ENCODE results near the gene FATE1.

The FATE1 gene

DNA sequence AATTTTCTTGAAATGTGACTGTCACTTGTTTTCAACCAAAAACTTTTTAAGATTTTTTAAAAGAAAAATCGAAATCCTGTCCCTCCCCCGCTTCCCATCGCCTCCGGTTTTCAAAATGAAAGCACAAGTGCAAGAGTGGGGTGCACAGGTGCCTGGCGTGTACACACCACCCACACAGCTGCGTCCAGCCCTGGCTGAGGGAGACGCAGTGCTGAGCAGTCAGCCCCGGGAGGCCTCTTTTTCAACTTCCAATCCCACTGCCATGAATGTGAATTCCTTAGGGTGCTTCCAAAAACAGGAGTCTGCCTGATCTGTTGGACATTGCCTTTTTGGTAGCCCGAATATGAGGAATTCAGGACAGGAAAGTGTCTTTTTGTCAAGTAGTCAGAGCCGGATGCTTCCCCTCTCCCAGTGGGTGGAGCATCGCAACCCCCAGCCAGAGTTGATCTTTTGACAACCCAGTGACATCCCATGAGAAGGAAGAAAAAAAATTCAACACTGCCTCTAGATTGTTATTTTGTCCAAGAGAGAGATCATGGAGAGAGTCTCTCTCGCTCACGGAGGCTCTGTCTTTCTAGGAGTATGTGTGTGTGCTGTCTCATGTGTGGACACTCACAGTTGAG lies 11.7 kb upstream of the FATE1 start:
- DNase-seq (ENCODE audit: low read depth in 2 of 2): no peak

DNA sequence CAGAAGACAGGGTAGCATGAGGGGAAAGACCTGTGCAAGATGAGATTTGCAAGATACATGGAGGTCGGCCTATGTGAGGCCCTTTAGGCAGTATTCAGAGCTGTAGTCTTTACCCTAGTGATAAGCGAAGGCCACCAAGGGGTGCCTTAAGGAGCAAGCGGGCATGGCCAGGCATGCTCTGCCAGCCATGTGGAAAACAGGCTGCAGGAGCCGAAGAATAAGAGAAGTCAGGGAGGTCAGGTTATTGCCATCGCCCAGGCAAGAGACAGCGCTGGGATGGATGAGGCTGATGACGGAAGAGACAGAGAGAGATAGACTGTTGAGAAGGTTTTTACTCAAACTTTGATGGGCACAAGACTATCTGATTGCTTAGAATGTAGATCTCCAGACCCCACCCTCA lies 7.0 kb upstream of the FATE1 start:
- DNase-seq (ENCODE audit: low read depth in 2 of 2): no peak

DNA sequence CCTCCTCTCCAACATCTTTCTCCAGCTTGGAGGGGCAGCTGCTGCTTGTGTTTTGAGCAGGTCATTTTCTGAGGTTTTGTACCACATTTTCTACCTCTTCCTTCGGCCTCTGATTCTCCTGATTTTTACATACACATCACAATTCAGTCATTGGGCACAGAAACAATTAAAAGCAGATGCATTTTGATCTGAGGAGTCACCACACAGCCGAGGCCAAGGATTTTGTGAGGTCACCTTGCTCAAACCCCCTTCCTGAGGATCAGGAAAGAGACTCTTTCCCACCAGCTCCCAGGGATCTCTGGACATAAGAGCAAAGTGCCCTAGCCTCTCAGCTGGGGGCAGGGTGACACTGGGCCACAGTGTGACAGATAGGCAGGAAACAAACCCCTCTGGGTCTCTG lies 5.4 kb upstream of the FATE1 start:
- no peak for DNase-seq (ENCODE audit: low read depth in 2 of 2)

DNA sequence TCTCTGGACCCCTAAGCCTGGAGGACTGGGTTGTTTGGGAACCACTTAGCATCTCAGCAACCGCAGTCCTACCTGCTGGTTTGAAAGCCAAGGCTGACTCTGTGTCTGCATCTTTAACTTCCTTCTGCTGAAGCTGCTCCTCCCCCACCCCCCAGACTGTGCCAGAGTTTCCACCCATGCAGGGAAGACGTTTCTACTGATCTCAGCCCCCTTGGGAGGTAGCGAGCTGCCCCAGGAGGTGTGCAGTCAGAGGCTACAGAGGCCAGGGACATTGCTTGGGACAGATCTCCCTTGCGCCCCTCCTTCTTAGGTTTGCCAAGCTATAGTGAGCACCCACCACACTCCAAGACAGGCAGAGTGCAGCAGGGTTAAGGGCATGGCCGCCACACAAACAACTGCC lies 4.7 kb upstream of the FATE1 start:
- DNase-seq (ENCODE audit: low read depth in 2 of 2): no peak

DNA sequence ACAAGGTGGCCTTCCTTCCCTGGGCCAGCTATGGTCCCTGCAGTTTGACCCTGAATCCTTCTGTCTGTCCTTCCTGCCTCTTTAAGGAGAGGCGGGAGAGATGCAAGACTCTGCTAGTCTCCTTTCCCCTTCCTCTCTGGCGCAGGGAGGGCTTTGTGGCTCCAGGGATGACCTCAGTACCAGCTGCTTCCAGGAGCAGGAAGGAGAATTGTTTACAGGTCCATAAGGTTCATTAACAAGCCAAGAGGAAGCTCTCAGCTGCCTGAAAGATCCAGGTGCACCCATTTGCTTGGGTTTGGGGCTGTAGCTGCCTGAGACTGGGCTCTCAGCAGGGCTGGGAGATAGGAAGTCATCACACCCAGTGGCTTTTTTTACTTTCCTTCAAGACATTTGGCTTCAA lies 4.0 kb upstream of the FATE1 start:
- no peak for DNase-seq (ENCODE audit: low read depth in 2 of 2)

DNA sequence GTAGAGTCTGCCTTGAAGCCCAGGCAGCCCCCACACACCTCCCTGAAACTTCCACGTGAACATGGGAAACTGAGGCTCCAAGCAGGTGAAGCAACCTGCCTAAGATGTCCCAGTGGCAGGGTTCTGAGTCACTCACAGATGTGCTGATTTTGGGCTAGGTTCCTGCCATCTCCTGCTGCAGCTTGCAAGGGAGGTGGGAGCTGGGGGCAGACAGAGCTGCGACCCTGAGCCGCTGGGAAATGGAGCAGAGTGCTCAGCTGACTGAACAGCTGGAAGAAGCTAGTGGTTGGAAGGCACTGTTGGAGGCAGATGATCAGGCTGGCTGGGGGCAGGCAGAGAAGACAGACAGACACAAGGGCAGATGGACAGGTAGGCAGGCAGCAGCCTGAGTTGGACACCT lies 3.6 kb upstream of the FATE1 start:
- DNase-seq (ENCODE audit: low read depth in 2 of 2): no peak

DNA sequence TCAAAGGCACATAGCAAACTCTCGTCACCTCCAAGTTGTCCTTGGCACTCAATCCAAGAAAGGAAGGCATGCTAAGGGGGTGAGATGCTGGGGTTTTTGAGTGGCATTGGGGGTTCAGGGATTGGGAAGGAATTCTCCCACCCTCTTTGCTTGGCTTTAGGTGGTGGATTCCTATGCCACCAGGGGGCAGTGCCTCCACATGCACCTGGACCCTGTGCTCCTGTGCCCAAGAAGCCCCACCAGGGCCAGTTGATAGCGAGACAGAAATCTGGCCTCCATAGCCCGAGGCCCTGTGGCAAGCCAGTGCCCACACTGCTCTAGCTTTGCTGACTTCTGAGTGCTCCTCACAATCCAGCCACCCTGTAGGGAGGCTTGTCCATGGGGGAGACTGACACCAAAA lies 2.0 kb upstream of the FATE1 start:
- peak in 1 of 2 experiments; percentile 2 for DNase-seq (ENCODE audit: low read depth in 2 of 2)

DNA sequence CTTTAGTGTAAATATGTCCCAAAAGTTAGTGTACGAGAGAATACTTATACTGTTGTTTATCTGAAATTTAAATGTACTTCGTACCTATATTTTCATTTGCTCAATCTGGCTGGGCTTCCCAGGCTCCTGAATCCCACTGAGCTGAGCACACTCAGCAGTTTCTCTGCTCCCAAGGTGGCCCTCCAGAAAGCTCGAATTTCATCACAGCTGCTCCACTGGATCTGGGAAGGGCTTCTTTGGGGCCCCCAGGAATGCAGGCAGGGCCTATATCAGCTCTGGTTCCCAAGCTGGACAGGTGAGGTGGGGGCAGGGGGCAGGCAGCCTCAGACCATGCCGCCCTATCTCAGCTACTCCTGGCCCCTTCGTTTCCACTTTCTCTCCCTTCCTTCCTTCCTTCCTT lies 1.5 kb upstream of the FATE1 start:
- no peak for DNase-seq (ENCODE audit: low read depth in 2 of 2)

DNA sequence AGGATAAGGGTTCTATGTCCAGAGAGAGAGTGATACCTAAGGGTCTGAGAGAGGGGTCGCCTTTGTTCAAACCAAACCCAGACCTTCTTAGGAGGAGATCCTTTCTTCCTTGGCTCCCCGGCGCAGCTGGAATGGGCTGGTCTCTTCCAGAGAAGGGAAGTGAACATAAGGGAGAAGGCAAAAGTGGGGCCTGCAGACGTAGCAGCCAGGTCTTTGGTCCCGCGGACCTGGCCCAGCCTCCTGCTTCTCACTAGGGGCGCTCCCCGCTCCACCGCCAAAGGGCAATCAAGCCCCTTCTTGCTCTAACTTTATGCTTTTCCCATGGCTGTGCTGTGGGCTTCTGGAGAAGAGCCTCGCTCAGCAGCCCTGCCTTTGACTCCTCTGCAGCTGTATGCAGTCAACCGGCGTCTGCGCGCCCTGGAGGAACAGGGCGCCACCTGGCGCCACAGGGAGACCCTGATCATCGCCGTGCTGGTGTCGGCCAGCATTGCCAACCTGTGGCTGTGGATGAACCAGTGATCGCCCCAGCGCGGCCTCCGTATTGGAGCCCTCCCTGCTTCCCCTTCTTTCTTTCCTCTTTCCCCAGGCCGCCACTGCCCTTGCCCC lies 6.5 kb downstream of the FATE1 start:
- no peak for DNase-seq (ENCODE audit: low read depth in 2 of 2)

DNA sequence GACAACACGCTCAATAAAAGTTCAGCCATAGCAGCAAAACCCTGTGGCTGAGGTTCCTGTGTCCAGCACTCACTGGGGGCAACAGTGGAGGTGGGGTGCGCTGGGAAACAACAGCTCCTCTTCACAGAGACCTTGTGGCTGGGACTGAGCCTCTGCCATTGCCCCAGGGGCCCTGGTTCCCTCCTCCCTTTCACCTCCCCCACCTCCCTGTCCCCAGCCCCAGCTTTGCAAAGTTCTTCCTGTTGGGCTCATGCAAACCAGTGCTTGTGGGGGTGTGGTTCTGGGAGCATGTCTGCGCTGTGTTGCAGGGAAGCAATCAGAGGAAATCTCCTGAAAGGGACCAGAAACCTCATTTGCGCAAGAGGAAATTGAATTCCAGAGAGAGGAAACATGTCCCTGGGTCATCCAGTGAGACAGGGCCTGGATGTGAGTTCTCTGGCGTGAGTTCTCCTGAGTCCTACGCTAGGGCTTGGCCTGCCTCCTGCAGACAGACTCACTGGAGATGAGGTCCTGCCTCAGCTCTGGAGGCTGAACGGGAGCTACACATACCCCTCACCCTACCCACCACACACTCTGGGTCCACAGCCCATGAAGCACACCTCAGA lies 7.4 kb downstream of the FATE1 start:
- no peak for DNase-seq (ENCODE audit: low read depth in 2 of 2)

DNA sequence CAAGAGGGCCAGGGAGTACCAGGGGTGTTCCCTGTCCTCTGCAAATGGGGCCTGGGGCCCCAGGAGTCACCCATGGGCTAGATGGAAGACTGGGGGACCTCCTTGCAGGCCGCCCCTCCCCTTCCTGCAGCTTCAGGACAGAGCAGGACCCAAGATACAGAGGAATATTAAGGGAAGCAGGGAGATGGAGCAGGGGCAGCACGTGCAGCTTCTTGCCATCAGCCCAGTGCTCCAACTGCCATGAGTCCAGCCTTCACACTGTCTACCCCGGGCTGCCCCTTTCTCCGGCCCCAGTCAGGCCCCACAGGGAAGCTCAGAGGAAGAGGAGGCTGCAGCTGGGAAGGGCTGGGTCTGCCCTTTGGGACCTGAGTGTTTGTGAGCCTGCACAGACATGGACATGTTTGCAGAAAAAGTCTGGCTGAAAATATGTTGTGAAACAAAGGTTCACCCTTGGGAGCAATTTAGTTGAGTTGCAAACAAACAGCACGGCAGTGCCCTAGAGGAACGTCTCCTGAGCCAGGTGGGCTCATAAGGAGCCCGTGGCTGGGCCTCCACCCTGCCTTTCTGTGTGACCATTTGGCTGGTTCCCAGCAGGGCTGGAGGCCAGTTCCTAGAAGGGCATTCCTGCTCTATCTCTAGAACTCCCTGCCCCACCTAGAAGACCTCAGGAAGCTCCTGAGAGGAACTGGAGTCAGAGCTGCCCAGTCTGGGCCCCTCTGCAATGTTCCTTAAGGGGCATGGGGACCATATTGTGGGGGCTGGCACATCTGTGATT lies 8.9 kb downstream of the FATE1 start:
- no peak for DNase-seq (ENCODE audit: low read depth in 2 of 2)

DNA sequence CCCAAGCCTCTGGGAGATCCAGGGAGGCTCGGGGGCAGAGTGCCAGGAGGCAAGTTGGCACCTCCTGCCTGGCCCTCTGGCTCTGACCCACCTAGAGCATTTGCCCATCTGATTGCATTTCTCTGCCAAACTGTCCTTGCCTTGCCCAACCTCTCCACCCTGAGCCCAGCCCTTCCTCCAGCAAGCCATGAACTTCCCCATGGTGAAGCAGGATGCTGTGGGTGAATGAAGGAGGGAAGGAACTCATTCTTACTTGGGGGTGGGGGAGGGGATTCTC lies 9.4 kb downstream of the FATE1 start:
- DNase-seq (ENCODE audit: low read depth in 2 of 2): no peak

DNA sequence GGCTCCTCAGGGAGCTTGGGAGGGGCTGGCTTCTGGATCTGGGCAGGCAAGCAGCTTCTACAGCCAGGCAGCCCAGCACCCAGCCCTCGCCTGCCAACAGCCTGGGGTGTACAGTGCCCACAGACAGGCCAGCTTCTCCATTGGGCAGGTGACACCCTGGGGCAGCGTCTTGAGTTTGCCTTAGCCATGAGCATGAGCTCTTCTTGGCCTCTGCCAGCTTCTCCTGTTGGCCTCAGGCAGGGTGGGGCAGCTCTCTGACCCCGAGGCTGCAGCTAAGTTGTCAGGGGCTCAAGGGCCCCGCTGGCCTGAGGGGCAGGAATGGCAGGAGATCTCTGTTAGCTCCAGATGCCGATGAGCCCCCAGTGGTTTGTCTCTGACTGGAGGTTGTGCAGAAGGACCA lies 10.9 kb downstream of the FATE1 start:
- no peak for DNase-seq (ENCODE audit: low read depth in 2 of 2)

DNA sequence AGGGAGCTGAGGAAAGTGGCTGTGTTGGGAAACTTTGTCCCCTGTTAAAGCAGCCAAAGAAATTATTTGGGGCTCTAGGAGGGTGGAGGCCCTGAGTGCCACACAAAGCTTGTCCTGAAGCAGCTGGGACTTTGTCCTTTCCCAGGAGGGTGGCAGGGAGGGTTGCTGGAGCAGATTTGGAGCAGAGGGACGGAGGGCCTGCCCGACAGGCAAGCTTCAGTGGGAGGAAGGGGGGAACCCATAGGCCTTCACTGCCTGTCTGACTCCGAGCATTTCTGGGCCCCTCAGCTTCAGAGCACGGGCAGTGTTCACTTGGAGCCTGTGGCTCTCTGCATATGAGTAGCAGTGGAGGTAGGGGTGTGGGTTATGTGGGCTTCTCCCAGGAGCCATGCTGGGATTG lies 11.5 kb downstream of the FATE1 start:
- no peak for DNase-seq (ENCODE audit: low read depth in 2 of 2)

DNA sequence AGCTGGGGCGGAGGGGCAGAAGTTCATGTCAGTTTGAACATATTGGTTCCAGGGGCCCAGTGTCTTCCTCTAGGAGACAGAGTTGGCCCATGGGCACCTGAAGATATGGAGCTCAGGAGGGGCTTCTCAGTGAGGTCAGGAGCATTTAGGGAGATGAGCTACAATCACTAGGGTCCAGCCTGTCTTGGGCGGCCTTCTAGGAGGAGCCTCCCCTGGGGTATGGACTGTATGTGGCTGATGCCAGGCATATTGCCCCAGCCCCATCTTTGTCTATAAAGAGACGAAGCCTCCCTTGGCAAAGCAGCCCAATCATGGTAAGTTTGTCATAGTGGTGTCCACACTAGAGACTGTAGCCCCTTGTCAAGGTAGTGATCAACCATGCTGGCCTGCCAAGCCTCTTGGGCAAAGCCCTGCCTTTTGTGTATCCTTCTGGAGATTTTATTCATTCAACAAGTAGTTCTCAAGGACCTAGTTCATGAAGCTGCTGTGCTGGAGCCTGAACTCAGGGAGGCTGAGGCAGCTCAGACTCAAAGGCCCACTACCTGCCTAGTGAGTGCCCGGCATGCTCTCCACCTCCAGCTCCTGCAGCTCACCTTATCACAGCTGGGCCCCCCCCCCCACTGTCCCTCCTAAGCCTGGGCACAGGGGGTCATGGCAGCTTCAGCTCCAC lies 13.4 kb downstream of the FATE1 start:
- DNase-seq (ENCODE audit: low read depth in 2 of 2): no peak

DNA sequence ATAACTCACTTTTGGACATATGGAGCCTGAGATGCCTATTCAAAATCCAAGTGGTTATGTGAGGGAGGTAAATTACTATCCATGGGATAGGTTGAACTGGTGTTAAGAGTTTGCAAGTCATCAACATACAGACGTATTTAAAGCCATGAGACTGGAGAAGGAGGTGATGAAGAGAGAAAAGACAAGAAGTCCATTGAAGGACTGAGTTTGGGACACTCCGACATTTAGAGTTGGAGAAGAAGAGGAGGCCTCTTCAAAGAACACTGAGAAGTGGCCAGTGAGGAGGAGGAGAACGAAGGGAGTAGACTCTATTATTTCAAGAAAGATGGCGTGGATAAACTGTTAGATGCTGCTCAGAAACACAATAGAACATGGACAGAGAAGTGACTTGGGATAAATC lies 18.6 kb downstream of the FATE1 start, which contains the start of gene CNGA2:
TSS of gene CNGA2 (plus strand) at position 301 of the 400 bp plus-strand sequence. CDS start 3,738 bp downstream, outside the sequence.
- no peak for DNase-seq (ENCODE audit: low read depth in 2 of 2)

DNA sequence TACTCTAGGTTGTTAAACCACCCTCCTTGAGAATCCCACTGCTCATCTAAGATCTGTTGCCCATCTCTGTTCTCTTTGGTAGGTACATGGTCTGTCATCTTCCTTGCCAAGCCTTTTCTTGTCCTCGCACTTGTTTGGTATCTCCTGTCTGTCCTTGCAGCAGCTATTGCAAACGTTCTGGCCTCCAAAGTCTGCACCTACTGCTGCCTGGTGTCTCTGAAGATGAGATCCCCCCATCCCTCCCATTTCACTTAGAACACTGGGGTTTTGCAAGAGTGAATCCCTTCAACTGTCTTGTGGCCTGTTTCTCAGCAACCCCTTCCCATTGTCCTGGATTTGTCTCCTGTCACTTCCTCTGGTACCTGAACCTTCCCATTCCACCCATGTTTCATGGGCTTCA lies 19.4 kb downstream of the FATE1 start:
- no peak for DNase-seq (ENCODE audit: low read depth in 2 of 2)

DNA sequence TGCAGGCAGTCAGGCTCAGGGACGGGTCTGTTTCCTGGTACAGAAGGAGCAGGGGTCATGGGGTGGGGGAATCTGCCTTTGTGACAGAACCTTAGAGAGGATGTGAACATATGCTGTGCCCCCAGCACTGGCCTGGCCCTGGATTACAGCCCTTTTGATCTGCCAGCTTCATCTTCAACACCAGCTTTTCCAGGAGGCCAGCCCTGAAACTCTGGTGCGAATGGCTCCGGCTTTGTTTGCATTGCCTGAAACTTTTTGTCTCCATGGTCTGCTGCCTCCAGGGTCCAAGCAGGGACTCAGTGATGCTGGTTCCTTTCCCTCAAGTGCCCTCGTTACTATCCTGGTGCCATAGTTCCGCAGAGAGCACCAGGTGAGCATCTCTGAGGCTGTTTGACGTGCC lies 20.9 kb downstream of the FATE1 start:
- no peak for DNase-seq (ENCODE audit: low read depth in 2 of 2)

DNA sequence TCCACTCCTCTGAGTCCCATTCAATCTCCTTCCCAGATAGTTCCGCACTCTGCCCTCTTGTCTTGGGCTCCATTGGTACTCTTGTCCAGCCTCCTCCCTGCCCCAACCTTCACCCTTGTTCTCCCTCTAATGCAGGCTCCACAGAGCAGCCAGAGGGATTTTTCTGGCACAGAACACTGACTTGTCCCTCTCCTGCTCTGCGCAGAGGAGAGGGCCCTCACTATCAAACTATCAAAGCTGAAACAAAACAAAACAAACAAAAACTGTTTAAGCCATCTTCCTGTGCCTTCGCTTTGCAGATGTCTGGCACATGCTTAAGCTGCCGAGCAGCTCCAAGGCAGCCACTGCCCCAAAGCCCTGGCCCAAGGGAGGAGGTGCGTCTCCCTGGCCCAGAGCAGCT lies 21.7 kb downstream of the FATE1 start:
- DNase-seq (ENCODE audit: low read depth in 2 of 2): no peak

DNA sequence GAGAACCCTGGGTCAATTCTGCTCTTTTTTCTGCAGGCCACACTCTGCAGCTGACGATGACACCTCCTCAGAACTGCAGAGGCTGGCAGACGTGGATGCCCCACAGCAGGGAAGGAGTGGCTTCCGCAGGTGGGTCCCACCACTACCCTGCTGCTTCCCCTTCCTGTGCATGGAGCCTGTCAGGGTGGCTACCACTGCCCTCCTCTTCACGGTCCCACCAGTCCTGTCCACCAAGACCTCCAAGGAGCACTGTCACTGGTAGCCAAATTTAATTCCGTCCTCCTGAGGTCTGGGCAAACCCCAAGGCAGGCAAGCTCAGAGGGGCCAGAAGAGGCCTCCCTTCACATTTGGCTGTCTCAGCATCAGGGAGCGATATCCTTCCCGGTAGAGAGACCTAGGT lies 22.9 kb downstream of the FATE1 start:
- DNase-seq (ENCODE audit: low read depth in 2 of 2): no peak

DNA sequence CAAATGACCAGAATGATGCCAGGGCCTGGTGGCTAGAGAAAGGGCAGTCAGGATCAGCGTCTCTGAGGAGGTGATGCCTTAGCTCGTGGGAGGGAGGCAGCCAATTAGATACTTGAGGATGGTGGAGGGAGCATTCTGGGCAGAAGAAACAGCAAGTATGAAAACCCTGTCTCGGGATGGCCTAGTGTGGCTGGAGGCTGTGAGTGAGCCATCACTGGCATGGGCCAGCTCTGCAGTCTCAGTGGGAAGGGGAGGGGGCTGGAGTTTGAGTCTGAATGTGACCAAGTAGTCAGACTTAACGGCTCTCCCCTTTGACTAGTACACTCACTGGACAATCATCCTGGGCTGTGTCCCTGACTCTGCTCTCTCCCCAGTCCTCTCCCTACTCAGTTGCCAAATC lies 25.8 kb downstream of the FATE1 start:
- DNase-seq (ENCODE audit: low read depth in 2 of 2): no peak

DNA sequence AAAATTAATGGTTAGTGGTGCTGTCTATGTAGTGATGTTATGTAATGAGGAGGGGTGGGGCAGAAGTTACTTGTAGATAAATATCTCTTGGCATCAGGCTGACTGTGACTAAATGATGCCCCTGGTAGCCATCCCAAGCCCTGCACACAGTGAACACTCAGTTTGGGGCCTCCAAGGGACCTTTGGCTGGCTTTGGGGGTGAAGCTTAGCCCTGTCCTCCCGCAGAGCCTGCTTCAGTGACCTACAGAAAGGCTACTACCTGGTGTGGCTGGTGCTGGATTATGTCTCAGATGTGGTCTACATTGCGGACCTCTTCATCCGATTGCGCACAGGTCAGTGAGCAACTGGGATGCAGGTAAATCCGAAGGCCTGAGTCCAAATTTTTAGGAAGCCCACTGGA lies 26.5 kb downstream of the FATE1 start:
- no peak for DNase-seq (ENCODE audit: low read depth in 2 of 2)

Measured in stimulated activated CD4-positive, alpha-beta T cell treated with anti-CD3 and anti-CD28 coated beads, Interleukin-12 subunit alpha, Interleukin-12 subunit beta, amount 100 ng/mL, for 24 hours (primary cell).